RWPE1 (cell line): ENCODE data around the gene SMAGP.

ENCODE experiments used
- CTCF ChIA-PET: fragments of 350-600 bp; sonication (Branson Sonifier 250); formaldehyde crosslinking; extraction: SDS; loops from one replicate; lab custom pipeline; 2021; lab: Yijun Ruan, JAX
- POLR2A ChIA-PET: fragments of 400-600 bp; formaldehyde crosslinking; extraction: SDS; loops from one replicate; lab custom pipeline; 2020; ENCODE audit warnings: antibody characterized with exemption; ENCODE audit not compliant: low non-redundant PET; lab: Yijun Ruan, JAX
- DNase-seq: peaks from one replicate; pipeline ENCODE4 v3.0.0; 2012; ENCODE audit warnings: low spot score
- H3K27ac ChIP-seq: fragments of 450-650 bp; 2 replicates; pipeline ENCODE4 v1.5.1; 2017
- TF ChIP-seq, protein P1 (sequence below): fragments of 450-650 bp; conservative IDR thresholded peaks from 2 replicates; pipeline ENCODE4 v1.5.1; 2017; ENCODE audit warnings: low read depth, mild to moderate bottlenecking

SMAGP gene

DNA sequence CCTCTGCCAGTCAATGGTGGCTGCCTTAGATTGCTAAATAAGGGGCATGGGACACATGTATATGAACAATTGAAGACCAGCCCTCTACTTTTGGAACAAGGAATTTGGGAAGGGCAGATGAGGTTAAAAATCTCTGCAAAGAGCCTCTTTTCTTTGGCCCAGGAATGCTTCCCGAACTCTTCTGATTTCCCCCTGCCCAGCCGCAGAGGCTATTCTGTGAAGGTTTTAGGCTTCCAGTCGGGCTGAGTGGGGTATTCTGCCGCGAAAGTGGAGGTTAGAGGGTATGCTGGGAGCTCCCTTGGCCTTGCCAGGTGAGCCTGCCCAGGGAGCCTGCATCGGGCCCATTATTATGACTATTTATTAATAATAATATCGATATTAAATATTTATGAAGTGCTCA lies 53.6 kb downstream of the SMAGP start:
- CTCF ChIA-PET, result no interaction called here
- no peak for DNase-seq
- POLR2A ChIA-PET, result interaction anchor here (1.1 kb wide), 1 partner anchor 134 kb away, joined by 4 read pairs; the partner anchor contains the start of gene CSRNP2
- peak overlapping the region; percentile 81 for H3K27ac ChIP-seq
- TF ChIP-seq, protein P1, sequence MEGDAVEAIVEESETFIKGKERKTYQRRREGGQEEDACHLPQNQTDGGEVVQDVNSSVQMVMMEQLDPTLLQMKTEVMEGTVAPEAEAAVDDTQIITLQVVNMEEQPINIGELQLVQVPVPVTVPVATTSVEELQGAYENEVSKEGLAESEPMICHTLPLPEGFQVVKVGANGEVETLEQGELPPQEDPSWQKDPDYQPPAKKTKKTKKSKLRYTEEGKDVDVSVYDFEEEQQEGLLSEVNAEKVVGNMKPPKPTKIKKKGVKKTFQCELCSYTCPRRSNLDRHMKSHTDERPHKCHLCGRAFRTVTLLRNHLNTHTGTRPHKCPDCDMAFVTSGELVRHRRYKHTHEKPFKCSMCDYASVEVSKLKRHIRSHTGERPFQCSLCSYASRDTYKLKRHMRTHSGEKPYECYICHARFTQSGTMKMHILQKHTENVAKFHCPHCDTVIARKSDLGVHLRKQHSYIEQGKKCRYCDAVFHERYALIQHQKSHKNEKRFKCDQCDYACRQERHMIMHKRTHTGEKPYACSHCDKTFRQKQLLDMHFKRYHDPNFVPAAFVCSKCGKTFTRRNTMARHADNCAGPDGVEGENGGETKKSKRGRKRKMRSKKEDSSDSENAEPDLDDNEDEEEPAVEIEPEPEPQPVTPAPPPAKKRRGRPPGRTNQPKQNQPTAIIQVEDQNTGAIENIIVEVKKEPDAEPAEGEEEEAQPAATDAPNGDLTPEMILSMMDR, result no peak

DNA sequence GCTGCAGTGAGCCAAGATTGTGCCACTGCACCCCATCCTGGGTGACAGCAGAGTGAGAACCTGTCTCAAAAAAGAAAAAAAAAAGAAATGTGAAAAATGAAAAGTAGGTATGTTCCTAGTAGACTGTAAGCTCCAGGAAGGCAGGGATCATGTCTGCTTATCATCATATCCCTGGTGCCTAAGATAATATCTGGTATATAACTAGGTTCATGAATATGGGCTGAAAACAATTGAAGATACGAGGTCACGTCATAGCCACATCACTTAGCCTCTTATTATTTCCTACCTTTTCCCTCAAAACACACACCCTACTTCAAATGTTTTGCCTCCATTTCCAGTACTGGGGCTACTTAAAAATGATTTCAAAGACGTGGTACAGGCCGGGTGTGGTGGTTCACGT lies 55.3 kb downstream of the SMAGP start:
- no peak overlapping the region for H3K27ac ChIP-seq
- DNase-seq, result no peak
- CTCF ChIA-PET, result interaction anchor here (0.6 kb wide), 1 partner anchor 526 kb away, joined by 3 read pairs; no protein-coding TSS in a partner anchor
- POLR2A ChIA-PET, result no interaction called here
- TF ChIP-seq, protein P1, result no peak

DNA sequence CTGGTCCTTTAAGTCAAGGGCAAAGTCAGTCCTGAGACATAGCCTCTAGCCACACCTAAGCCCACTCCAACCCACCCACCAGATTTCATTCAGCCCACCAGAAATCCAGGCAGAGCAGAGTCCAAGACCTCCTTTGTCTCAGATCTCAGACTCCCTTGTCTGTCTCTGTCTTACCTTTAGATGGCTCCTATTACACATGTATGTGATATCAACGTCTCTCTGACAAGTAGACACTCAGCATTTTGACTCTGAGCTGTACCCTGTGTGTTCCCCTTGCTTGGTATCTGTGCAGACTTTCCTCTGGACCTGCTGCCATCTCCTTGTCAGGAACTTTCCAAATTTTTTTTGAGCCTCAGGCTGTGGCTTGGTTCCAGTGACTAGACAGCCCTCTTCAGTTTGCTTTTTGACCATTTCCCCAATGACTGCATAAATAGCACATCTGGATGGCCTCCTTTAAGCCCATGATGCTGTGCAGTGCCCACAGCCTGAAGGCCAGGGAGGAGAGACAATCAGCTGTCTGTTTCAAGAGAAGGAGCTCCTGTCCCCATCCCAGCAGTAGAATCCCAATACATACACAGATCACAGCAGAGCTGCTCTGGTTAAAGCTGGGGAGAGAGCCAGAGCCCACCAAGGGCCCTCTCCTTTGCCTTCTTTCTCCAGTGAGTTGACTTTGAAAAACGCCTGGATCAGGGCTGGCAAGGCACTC lies 59.4 kb downstream of the SMAGP start:
- CTCF ChIA-PET, result interaction anchor here (0.5 kb wide), 1 partner anchor 244 kb away, joined by 4 read pairs; no protein-coding TSS in a partner anchor
- no peak for DNase-seq
- no peak overlapping the region for H3K27ac ChIP-seq
- POLR2A ChIA-PET, result interaction anchor here (0.5 kb wide), 1 partner anchor 27 kb away, joined by 3 read pairs; no protein-coding TSS in a partner anchor
- TF ChIP-seq, protein P1, result no peak

DNA sequence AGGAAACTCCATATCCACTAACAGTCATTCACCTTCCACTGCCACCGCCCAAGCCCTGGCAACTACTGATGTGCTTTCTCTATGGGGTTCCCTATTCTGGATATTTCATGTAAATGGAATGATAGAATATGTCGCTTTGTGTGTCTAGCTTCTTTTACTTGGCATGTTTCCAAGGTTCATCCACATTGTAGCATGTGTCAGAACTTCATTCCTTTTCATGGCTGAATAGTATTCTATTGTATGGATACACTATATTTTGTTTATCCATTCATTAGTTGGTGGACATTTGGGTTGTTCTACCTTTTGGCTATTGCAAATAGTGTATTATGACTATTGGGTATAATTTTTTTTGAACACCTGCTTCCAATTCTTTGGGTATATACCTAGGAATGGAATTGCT lies 61.0 kb downstream of the SMAGP start:
- no peak overlapping the region for H3K27ac ChIP-seq
- ChIA-PET CTCF (no interaction called here), POLR2A (no interaction called here)
- TF ChIP-seq, protein P1, result no peak
- DNase-seq, result no peak

DNA sequence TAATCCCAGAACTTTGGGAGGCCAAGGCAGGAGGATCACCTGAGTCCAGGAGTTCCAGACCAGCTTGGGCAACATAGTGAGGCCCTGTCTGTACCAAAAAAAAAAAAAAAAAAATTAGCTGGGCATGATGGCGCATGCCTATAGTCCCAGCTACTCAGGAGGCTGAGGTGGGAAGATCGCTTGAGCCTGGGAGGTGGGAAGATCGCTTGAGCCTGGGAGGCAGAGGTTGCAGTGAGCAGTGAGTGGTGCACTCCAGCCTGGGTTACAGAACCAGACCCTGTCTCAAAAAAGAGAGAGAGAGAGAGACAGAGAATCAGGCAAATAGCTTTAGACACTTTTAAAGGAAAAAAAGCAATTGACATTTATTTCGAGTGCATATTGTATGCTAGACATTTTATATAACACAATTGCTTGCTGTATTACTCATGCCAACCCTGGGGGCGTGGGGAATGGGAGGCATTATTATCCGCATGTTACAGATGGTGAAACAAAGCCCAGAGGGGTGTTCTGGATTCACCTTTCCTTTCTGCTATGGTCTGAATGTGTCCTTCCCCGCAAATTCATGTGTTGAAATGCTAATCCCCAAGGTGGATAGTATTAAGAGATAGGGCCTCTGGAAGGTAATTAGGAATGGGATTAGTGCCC lies 62.1 kb downstream of the SMAGP start:
- POLR2A ChIA-PET, result interaction anchor here (0.8 kb wide), 1 partner anchor 125 kb away, joined by 4 read pairs; the partner anchor contains the start of gene CSRNP2
- TF ChIP-seq, protein P1, result no peak
- CTCF ChIA-PET, result no interaction called here
- no peak overlapping the region for H3K27ac ChIP-seq
- no peak for DNase-seq

DNA sequence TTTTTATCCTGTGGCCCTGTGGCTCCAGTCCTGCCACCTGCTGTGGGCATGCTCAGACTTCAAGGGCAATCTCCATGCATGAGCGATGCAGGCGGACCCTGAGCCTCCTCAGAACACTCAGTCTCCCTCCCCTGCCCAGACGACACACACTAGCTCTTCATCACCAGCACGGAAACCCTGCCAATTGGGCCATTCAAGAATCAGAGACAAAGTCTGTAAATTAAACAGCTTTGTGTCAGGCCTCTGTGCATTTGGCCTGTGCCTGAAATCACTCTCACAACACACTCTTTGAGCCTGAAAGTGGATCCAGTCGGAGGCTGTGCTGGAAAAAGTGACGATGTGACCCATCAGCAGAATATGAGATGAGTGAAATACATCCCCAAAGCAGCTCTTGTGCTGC lies 64.9 kb downstream of the SMAGP start:
- no peak overlapping the region; the same call in 1 of the 2 replicates for H3K27ac ChIP-seq
- ChIA-PET POLR2A (no interaction called here), CTCF (no interaction called here)
- DNase-seq, result no peak
- TF ChIP-seq, protein P1, result no peak
